Pons (tissue), 1 donor: ENCODE measurements around the gene CDK3.

ENCODE experiments used
- DNase-seq: peaks from one replicate; pipeline ENCODE4 v3.0.0-alpha.2; 2016; ENCODE audit warnings: low spot score

Gene CDK3

DNA sequence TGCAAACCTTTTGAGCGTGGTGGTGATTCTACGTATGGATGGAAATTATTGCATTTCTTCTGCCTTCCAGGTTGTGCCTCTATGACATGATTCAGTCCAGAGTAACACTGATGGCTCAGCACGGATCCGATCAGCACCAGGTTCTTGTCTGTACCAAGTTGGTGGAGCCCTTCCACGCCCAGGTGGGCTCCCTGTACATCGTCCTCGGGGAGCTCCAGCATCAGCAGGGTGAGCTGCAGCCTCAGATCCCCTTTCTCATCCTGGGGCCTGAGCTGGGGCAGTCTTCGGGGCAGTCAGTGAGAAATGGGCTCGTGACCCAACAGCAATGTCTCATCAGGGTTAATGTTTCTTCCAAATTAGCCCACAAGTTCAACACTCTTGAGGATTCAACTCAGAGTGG, 9.3 kb upstream of the CDK3 start:
- DNase-seq: no peak

DNA sequence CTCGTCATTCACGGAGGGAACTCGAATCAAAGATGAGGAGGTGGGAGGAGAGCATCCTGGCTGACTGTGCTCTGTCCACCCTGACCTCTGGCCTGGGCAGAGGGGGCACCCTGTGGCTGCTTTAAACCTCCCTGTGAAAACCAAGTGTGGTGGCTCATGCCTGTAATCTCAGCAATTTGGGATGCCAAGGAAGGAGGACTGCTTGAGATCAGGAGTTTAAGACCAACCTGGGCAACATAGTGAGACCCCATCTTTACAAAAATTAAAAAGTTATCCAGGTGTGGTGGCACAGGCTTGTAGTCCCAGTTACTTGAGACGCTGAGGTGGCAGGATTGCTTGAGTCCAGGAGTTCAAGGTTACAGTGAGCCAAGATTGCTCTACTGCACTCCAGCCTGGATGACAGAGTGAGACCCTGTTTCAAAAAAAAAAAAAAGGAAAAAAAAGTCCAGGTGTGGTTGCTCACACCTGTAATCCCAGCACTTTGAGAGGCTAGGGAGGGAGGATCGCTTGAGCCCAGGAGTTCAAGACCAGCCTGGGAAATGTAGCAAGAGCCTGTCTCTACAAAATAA, 5.8 kb upstream of the CDK3 start:
- DNase-seq: no peak

DNA sequence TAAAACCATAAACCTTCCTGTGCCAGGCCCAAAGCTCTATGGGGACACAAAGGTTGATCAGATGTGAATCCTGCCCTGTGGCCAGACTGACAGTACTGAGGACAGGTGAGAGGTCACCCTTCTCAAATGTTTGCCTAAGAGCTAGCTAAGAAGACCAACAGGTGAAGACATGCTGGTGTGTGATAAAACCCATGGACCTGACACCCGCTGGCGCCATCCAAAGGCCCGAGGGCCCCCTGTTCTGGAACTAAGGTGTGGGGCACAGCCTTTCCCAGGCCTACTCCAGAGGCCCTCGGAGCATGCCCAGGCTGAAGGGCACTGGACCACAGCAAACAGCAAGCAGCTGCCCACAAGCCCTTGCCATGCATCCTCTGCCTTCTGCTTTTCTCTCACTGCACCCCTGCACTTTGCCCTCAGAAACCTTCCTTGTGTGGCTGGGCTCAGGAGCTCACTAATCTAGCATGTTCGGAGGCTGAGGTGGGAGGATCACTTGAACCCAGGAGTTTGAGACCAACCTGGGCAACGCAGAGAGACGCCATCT, 5.2 kb upstream of the CDK3 start:
- DNase-seq: no peak

DNA sequence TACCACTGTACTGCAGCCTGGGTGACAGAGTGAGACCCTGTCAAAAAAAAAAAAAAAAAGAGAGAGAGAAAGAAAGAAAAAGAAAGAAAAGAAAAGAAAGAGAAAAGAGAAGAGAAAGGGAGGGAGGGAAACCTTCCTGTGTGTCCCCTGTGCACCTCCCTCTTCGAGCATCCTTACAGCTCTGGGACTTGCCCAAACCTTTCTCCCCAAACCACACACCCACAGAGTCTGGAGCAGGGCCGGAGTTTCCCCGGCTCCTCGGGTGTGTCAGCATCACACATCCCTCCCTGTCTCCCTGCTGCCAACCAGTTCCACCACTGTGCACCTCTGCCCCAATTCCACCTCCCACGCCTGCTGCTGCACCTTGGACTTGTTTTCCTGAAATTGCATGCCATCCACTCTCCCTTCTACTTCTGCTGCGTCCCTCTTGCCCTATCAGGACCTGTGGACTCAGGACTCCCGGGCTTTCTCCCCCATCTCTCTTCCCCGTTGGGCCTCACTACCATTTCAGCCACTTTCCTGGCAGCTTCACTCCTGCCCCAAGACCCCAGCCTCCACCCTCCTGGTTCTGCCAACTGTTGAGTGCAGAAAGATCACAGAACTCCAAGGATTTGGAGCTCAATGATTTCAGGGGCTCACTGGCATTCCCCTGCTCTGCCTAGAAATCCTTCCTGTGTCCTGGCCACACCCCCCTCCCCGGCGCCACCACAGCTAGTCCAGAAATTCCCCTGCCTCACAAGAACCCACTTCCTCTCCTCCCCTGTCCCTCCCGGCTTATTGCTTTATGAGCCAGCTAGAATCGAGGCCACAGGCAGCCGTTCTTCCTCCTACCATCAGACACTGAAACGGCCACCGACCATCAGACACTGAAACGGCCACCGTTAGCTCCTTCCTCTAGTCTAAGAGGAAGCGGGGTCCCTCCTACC, 3.7 kb upstream of the CDK3 start:
- peak; percentile 42 for DNase-seq

DNA sequence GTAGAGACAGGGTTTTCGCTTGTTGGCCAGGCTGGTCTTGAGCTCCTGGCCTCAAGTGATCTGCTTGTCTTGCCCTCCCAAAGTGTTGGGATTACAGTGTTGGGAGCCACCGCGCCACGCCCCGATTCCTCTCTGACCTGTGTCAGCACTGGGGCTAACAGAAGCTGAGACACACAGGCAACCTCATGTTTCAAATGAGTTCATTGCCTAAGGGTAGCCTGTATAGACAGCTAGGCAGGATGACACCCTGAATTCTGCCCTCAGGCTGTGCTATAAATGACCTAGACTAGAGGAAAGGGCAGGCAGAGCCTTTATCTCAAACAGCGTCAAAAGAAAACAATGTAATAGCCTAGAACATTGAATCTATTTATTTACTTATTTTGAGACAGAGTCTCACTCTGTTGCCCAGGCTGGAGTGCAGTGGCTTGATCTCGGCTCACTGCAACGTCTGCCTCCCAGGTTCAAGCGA, 2.3 kb upstream of the CDK3 start:
- DNase-seq: no peak

DNA sequence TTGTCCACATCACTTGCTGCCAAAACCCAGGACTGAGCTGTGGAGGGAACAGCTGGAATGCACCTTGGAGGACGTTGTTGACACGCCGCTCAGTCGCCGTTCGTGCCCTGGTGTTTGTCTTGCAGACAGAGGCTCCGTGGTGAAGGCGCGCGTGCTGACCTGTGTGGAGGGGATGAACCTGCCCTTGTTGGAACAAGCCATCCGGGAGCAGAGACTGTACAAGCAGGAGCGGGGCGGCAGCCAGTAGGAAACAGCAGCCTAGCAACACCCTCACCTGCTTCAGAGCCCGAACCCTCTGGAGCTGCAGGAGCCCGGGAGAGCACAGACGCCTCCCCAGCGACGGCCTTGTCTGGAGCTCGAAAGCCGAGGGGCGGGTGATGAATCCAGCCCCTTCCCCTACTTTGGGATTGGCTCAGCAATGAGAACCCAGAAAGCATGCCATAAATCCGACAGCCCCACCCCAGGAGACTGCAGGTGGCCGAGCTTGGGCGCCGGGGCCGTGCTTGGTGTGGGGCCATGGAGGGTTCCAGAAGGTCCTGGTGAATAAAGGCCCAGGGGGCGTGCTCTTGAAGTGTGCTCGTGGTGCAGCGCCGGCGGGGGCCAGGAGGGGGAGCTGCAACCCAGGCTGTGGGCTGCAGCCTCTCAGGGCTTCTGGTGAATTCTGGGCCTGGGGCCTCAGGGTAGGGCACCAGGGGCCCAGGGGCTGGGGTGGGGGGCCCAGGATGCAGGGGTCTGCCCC, 470 bp upstream of the CDK3 start:
- DNase-seq: no peak

DNA sequence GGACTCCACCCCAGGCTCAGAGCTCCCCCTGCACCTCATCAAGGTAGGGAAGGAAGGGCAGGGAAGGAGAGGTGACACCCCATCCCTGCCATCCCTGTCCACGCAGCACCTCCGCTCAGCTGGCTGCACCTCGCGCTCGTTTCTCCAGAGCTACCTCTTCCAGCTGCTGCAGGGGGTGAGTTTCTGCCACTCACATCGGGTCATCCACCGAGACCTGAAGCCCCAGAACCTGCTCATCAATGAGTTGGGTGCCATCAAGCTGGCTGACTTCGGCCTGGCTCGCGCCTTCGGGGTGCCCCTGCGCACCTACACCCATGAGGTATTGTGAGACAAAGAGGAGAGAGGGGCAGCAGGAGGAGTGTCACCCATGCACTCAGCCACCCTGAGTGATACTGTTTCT, 1.4 kb downstream of the CDK3 start:
- no peak for DNase-seq

DNA sequence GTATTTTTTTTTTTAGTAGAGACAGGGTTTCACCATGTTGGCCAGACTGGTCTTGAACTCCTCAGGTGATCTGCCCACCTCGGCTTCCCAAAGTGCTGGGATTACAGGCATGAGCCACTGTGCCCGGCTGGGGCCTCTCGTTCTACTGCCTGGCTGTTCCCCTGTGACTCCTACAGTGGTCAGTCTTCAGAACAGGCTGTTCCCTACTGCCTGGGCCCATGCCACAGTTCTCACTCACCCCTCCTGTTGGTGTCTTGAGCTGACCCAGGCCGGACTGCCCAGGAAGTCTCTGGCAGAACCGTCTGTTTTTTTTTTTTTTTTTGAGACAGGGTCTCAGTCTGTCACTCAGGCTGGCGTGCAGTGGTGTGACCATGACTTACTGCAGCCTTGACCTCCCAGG, 3.3 kb downstream of the CDK3 start:
- DNase-seq: no peak

DNA sequence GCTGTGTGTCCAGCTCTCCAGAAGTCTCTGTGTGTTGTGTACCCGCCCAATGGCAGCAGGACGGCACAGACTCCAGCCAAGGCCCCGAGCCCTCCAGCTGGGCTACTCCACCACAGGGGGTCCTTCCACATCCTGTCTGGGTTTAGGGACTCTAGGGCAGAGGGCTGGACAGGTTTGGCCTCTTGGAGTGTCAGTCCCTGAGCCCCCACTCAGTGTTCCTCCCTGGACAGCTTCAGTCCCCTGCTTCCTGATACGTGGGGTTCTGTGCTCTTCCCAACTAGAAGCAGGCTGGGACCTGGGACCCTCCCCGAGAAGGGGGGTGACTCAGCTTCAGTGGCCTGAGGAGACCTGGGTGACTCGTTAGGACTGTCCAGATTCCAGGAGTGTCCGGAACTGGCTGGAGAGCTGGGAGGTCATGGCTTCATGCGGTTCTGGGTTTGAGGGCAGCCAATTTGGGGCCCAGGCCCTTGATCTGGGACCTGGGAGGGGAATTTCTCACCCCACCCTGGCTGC, 4.2 kb downstream of the CDK3 start:
- DNase-seq: no peak

DNA sequence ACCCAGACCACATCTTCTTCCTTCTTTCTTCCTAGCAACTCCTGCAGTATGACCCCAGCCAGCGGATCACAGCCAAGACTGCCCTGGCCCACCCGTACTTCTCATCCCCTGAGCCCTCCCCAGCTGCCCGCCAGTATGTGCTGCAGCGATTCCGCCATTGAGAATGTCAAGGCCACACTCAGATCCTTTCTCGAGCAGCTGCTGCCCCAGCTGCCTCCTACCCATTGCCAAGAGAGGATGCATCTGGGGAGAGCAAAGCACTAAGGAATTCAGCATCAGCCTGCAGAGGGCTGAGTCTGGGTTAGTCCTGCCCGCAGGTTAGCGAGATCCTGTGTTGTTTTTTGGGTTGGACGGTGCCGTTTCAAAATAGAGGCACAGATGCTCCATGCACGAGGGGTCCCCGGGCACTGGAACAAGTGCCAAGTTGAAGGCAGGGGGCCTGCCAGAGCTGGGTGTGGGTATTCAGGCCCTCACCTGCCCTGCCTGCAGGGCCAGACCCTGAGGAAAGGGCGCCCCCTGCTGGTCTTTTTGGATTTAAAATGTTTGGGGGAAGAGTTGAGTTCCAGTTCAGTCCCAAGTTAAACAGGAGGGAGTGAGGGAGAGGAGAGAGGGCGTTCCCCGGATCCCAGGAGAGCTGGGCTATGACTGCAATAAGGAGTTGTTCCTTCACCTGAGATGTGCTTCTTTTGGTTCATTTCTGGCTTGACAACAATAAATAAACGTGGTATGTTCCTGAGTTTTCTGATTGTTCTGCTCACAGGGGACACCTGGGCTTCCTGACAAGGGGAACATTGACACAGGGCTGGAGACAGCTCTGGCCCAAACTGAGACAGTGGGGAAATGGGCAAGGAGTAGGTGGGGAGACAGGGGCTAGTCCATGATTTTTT, 4.9 kb downstream of the CDK3 start:
- DNase-seq: peak; percentile 67

DNA sequence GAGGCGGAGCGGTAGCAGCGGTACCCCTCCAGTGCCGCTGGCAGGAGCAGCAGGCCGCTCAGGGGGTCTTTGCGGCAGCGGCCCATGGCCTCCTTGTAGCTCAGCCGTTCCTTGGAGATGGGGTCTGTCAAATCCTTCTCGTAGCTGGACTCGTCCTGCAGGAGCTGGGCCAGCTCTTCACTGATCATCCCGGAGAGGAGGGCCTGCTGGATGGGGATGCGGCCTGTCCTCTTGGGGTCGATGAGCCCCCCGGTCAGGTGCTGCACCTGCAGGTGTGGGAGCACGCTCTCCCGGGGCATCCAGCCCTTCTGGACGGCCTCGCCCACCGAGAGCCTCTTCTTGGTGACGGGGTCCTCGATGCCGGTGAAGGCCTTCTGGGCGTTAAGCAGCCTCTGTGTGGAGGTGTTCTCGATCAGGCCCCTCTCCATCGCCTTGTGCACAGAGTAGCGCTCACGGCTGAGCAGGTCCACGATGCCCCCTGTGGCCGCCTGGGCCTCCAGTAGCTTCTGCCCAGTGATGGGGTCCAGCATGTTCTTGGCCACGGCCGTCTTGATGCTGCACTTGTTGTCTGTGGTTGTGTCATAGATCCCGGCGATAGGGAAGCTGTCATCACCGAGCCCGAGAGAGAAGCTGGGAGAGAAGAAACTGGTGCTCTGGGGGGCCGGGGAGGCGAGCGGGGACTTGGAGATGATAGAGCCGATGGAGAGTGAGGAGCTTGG, 6.6 kb downstream of the CDK3 start:
- no peak for DNase-seq

DNA sequence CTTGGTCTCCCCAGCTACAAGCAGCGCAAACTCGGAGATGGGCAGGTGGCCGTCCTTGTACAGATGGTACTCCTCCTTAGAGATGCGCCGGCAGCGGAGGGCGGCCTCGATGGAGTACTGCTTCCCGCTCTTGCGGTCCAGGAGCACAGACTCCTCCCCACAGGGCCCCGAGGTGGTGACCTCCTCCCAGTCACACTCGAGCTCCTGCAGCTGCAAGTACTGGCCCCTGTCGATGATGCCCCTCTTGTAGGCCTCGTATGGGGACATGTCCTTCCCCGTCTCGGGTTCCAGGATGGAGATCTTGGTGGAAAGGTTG, 7.2 kb downstream of the CDK3 start:
- DNase-seq: no peak

DNA sequence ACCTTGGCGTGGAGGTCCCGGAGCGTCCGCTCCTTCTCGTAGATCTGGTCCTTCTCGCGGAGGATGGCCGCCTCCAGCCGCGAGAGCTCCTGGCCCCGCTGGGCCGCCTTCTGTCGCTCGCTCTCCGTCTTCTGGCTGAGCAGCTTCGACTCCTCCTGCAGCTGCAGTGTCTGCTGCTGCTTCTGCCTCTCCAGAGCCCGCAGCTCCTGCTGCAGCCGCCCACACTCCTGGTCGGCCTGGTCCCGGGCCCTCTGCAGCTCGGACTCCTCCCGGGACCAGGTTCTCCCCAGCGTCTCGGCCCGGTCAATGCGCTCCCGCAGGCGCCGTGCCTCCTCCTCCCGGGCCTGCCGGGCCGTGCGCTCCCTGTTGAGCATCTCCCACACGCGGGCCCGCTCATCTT, 7.6 kb downstream of the CDK3 start:
- no peak for DNase-seq

DNA sequence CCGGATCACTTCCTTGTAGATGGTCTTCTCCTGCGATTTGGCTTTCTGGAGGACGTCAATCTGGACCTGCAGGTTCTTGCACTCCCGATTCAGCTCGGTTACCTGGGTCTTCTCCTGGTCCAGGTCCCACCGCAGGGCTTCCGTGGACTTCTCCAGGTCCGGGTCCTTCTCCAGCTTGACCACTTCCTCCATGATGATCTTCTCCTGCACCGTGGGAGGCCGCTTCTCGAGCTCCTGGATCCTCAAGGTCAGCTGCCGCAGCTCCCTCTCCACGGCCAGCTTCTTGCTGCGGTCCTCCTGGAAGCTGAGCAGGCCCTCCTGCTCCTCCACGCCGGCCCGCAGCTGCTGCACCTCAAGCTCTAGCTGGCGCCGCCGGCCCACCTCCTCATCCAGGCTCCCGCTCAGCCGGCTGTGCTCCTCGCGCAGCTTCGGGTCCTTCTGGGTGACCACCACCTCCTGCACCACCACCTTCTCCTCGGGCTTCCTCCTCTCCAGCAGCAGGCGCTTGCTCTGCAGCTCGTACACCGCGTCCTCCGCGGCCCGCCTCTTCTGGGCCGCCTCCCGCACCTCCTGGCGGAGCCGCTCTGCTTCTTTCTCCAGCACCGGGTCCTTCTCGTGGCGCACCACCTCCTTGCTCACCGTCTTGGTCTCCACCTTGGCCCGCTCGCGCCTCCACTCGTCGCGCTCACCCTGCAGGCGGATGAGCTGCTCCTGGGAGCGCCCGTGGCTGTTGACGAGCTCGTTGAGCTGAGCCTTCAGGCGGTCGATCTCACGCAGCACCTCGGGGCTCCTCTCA, 8.2 kb downstream of the CDK3 start:
- no peak for DNase-seq

DNA sequence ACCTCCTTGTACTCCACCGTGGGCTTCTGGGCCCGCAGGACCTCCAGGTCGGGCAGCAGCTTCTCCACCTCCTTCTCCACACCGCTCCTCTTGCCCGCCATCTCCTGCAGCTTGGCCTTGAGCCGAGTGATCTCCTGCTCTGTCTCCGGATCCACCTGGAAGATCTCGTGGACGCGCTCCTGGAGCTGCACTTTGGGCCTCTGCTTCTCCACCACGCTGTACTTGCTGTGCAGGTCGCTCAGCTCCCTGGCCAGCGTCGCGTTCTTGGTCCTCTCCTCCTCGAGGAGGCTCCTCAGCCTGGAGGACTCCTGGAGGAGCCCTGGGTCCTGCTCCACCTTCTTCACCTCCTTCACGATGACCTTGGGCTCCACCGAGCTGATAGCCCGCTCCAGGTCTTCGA, 8.8 kb downstream of the CDK3 start:
- DNase-seq: no peak

DNA sequence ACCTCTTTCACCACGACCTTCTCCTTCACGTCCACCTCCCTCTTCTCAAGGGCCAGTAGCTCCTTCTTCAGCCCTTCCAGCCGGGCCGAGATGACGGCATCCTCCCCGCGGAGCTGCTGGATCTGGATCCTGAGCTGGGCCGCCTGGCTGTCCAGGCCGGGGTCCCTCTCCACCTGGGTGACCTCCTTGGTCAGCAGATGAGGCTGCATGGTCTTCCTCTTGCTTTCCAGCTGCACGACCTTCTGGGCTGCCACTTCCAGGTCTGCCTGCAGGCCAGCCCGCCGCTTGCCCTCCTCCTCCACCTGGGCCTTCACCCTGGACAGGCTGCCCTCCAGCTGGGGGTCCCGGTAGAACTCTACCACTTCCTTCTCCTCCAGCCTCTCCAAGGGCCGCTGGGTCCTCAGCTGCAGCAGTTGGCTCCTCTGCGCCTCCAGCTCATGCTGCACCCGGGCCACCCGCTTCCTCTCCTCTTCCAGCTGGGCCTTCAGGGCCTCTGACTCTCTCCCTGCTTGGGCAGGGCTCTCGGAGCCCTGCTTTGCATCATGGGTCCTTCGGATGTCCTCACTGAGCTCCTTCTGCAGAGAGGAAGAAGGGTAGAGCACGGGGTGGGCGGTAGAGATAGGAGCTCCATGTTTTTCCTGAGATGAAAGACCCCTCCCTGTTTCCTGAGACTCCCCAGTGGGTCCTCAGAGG, 9.5 kb downstream of the CDK3 start:
- no peak for DNase-seq

DNA sequence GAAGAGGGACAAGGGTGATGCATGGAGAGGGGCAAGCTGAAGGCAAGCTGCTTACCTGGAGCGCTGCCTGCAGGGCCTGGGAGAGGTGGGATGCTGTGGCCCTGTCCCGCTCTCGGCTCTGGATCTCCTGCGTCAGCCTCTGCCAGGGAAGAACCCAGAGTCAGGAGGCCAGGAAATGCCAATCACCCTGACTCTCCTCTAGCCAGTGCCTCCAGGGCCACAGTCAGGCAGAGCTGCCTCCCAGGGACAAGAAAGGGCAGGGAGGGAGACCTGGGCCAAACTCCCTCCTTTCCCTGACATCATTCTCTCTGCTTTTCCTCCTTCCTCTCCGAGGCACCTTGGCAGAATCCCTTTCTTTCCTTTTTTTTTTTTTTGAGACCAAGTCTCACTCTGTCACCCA, 11.3 kb downstream of the CDK3 start:
- no peak for DNase-seq

DNA sequence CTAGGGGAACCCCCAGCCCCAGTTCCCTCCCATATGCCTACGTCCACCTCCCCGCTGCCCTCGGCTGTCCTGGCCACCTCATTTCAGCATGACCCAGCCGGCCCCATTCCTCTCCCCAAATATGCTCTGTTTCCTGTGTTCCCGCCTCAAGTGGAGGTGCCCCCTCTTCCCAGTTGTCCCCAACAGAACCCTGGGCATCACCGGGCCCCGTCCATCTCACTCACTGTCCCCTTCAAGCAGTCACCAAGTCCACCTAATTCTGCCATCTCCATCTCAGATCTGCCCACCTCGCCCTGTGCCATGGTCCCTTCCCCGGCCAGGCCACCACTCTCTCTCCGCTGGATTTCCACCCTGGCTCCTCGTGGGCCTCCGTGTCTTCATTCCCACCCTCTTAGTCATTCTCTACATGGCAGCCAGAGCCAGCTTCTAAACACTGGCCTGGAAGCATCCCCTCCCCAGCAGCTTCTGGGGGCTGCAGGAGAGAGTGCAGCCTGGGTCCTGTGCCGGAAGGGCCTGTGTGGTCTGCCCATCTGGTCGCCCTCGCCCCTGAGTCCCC, 12.8 kb downstream of the CDK3 start:
- DNase-seq: no peak
